Left lobe of liver (tissue), 2 donors: Measurements from ENCODE around the gene SND1. TPM values are rescaled to one million over a fixed set of nuclear protein-coding genes. Genes with fewer than 3 reads are reported as not detected.
"Not testable (repeated sequence)": the region's sequence is repeated elsewhere in the genome, so short reads cannot be mapped to it uniquely, and the experiment has no call there.

Experiments used
- ATAC-seq: fragments of 200-7000 bp; cut with Tn5 transposase; one replicate; pipeline ENCODE4 v1.9.1; 2020; ENCODE audit warnings: mild to moderate bottlenecking, moderate library complexity
- DNase-seq: peaks from one replicate; pipeline ENCODE4 v3.0.0-alpha.2; 2020; ENCODE audit warnings: low spot score
- total RNA-seq: library from RNA; stranded (reverse); gene quantifications from one replicate; pipeline ENCODE4 v1.2.1, GENCODE V29; 2021
- donor health status: DM: no; HTN: no; CAD: no; lungs with moderate emphysema.
- donor health status: DM: no; HTN: yes; CAD: no.

Gene SND1
- total RNA-seq, 1 donor from 2014 or later, result 152 TPM

GRCh38 chr7:127948312-127948711, 296.3 kb downstream of the SND1 start:
- DNase-seq (no peak), ATAC-seq (no peak)

GRCh38 chr7:127948930-127949329, 296.9 kb downstream of the SND1 start:
- DNase-seq, result no peak
- ATAC-seq, result no peak

GRCh38 chr7:127949769-127950222, 297.8 kb downstream of the SND1 start:
- DNase-seq (no peak), ATAC-seq (no peak)

DNA sequence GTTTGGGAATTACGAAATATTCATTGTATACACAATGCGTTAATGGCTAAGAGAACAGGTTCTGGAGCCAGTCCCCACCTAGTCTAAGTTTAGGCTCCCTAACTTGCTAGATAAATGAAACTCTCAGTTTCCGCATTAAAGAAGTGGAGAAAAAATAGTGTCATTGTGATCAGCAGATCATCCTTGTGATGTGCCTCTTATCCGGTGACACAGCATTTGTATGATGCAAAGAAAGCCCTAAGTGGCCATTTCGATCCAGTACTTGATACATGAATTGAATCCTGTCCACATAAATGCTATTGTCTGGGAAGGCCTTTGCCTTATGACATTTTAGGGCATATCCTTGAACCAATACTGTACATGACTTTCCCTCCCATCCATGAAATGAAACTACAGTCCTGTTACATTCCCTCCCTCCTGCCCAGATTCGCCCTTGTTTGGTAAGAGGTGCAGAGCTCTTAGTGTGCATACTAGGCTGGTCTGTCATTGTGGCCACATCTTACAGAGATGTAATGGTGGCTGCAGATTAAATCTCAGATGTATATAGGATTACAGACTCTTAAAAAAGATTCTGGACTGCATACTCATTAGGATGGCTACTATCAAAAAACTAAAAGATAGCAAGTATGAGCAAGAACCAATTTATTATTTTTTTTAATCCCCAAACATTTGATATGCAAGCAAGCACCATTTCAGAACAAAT, 298.4 kb downstream of the SND1 start:
- DNase-seq (no peak), ATAC-seq (no peak)

GRCh38 chr7:127953423-127954356, 301.7 kb downstream of the SND1 start:
- ATAC-seq (no peak), DNase-seq (no peak)

GRCh38 chr7:127954357-127954748, 302.4 kb downstream of the SND1 start:
- ATAC-seq (no peak), DNase-seq (no peak)

DNA sequence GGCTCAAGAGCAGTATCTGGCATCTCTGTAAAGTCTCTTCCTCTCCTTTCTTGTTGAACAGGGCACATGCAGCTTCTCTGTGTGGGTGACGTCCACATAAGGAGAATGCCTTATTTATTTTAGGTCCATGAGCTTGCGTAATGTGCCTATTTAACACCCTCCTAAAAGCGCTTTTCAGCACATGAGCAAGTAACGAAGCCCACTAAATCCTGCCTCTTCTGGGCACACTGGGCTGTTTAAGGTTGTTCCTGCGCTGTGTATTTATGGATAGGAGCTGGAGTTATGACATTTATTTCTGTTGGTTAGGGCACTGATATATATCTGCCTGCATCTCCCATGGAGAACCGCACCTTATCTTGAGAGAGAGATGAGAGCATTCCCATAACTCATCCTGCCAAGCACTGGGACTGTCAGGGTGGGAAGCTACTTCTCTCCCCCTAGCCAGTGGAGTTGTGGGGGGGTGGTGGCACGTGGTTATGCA, 303.1 kb downstream of the SND1 start:
- ATAC-seq (no peak), DNase-seq (no peak)

DNA sequence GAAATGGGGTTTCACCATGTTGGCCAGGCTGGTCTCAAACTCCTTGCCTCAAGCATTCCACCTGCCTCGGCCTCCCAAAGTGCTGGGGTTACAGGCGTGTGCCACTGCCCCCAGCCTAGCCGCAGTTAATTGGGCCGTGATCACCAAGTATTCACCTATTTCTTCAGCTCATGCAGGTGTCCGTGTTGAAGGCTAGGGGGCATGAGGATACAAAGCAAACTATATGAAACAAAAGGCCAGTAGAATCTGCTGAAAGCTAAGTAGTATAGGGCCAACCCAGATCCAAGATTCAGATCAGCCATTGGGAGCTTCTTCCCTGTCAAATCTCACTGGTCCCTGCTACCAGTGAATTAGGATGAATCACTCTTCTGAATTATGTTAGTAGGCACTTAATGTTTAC, 305.9 kb downstream of the SND1 start:
- DNase-seq (no peak), ATAC-seq (no peak)

- DNase-seq (no peak), ATAC-seq (no peak)
Measured at GRCh38 chr7:127959770-127960169, 307.8 kb downstream of the SND1 start.

- ATAC-seq (no peak), DNase-seq (no peak)
Measured at GRCh38 chr7:127961786-127962453, 309.9 kb downstream of the SND1 start.

- DNase-seq, result no peak
- ATAC-seq, result no peak
Measured at GRCh38 chr7:127962589-127963361, 310.8 kb downstream of the SND1 start.

DNA sequence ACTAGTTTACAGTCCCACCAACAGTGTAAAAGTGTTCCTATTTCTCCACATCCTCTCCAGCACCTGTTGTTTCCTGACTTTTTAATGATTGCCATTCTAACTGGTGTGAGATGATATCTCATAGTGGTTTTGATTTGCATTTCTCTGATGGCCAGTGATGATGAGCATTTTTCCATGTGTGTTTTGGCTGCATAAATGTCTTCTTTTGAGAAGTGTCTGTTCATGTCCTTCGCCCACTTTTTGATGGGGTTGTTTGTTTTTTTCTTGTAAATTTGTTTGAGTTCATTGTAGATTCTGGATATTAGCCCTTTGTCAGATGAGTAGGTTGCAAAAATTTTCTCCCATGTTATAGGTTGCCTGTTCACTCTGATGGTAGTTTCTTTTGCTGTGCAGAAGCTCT, 311.9 kb downstream of the SND1 start:
- DNase-seq, ATAC-seq: not testable (repeated sequence)

- ATAC-seq, result no peak
- DNase-seq, result no peak
Measured at GRCh38 chr7:127967281-127967680, 315.3 kb downstream of the SND1 start.

DNA sequence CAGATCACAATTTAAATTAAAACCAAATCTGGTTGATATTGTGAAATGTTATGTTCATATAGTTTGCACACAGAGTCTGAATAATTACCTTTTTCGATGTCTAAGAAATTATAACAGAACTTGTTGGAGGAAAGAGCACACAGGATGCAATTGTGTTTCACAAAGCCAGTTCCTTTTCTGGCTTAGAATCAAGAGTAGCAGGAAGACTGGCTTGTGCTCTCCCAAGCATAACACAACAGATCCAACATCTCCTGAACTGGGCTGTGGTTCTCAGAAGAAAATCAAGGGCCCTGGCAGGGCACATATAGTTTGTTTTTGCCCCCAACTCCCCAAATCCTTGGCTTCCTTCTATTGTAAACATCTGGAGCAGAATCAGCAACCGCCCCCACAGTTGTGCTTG, 316.6 kb downstream of the SND1 start:
- ATAC-seq (no peak), DNase-seq (no peak)

DNA sequence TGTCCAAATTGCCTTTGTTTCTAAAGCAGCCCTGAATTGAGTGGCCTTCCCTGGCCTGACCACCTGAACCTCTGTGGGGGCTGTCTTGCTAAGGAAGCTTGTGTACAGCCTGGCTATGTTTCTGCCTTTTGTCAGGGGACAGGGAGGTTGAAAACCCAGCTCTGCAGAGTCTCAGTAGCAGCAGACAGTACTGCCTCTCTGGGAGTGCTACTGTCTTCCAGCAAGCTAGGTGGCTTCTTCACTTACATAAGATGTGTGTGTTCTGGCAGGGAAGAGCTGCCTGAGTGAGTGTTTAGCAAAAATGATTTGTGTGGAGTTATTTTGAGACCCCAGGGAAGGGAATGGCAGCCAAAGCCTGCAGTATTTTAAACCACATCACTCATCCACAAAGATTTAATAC, 321.8 kb downstream of the SND1 start:
- ATAC-seq, result no peak
- no peak for DNase-seq

- no peak for DNase-seq
- no peak for ATAC-seq
Measured at GRCh38 chr7:127974446-127975035, 322.5 kb downstream of the SND1 start.

DNA sequence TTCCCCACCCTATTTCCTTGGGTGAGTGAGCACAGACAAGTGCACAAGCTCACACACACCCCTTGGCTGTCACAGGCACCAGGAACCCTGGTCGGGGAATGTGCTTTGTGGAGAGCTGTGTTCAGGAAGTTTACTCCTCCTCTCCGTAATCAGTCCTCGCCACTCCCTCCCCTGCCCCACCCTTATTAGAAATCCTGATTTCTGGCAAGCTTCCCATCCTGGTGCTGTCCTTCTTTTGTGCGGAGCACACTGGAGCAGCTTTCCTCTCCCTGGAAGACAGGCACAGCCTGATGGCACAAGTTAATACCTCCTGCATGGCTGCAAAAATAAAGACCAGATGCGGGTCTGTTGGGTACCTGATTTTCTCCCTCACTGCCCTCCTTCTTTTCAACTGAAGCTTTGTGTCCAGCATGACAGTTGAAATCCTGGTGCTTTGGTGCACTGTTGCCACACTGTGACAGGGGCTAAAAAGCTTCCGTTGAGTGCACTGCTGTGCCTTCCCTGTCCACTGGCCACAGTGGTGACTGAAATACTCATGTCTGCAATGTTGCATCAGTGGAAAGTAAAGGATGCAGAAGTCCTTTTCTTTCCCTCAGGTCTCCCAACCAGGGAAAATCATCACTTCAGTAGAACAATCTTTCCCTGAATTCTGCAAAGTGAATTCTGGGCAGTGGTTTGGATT, 324.2 kb downstream of the SND1 start:
- DNase-seq, result no peak
- peak; percentile 38 for ATAC-seq

DNA sequence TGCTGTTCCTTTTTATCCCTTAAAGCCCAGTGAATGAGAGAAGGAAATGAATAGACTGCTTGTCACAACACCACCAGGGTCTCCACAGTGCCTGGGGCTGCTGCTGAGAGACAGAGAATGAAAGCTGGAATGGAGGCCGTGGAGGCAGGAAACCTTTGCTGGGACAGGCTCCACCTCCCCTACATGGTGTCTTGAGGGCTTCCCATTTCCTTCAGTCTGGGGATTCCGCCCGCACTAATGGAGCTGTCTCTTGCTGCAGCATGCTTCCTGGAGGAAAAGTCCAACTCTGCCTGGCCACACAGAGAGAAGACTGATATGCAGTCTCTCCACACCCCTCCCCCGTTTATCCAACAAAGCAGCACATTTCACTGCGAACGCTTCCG, 324.7 kb downstream of the SND1 start:
- no peak for ATAC-seq
- no peak for DNase-seq

DNA sequence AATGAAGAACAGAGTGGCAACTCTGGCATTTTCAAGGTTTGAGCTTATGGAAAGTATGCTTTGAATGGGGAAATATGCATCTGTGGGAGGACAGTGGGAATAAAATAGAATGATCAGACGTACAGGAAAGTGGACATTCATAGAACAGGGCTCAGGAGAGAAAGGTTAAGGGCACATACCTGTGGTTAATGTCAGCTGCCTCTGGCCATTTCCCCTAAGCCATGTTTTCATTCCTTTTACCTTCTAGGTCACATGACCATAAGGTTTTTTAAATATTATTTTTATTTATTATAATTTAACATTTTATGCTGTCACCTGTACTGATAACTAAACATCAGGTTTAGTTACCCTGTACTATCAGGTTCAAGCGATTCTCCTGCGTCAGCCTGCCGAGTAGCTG, 326.4 kb downstream of the SND1 start:
- no peak for ATAC-seq
- DNase-seq, result no peak
